Prostate gland (tissue), 2 donors: ENCODE results near the gene MSANTD1. TPM values are rescaled to one million over a fixed set of nuclear protein-coding genes. Genes with fewer than 3 reads are reported as not detected.

Experiments
- DNase-seq: peaks from one replicate; pipeline ENCODE4 v3.0.0-alpha.2; 2019; ENCODE audit warnings: low spot score
- H3K27ac ChIP-seq, 2 donors: fragments of 200-600 bp; sonication (generic); 2 replicates each; pipeline ENCODE4 v1.5.1; 2017 to 2019
- H3K27me3 ChIP-seq: fragments of 200-600 bp; sonication (generic); replicated peaks from 2 replicates; pipeline ENCODE4 v1.5.1; 2019; ENCODE audit not compliant: insufficient read depth
- H3K36me3 ChIP-seq, 2 donors: fragments of 200-600 bp; sonication (generic); 1 replicate in 1 of 2; 2 replicates in 1 of 2; pipeline versions ENCODE4 v1.5.1 to v1.8.1; 2017 to 2019
- H3K4me1 ChIP-seq: fragments of 200-600 bp; sonication (generic); replicated peaks from 2 replicates; pipeline ENCODE4 v1.5.1; 2019
- H3K4me3 ChIP-seq, 2 donors: fragments of 200-600 bp; sonication (generic); 2 replicates each; pipeline ENCODE4 v1.5.1; 2017 to 2019
- H3K9me3 ChIP-seq: fragments of 200-600 bp; sonication (generic); 2 replicates; pipeline ENCODE4 v1.5.1; 2017
- CTCF ChIP-seq, 4 experiments: fragments of 200-600 bp in 2 of 4; fragments of 450-650 bp in 2 of 4; sonication (generic) in 2 of 4; IDR thresholded peaks; 1 replicate in 3 of 4; 2 replicates in 1 of 4; pipeline ENCODE4 v1.5.1; 2016 to 2019; ENCODE audit warnings: antibody characterized with exemption in 4 of 4, mild to moderate bottlenecking in 2 of 4, moderate library complexity in 2 of 4
- POLR2A ChIP-seq: fragments of 450-650 bp; IDR thresholded peaks from one replicate; pipeline ENCODE4 v1.6.1; 2016; ENCODE audit warnings: antibody characterized with exemption, mild to moderate bottlenecking
- POLR2AphosphoS5 ChIP-seq: sonication (generic); formaldehyde crosslinking; IDR thresholded peaks from one replicate; pipeline ENCODE4 v1.6.1; 2017; ENCODE audit warnings: antibody characterized with exemption
- WGBS: methylation state at CpG from one replicate; pipeline ENCODE4 v1.1.5; 2018; 5-methylcytosine and 5-hydroxymethylcytosine counted together
- intact Hi-C: fragments of 100-400 bp; cut with DNase I; formaldehyde crosslinking; loops from one replicate; pipeline ENCODE4 v1.14.2; 2022
- total RNA-seq, 2 donors: library from RNA; depleted of rRNA; stranded (reverse); fragments of >200 nt; gene quantifications; one replicate each; pipeline ENCODE4 v1.1.0, GENCODE V29; 2016

Gene MSANTD1
- total RNA-seq, 2 donors from 2014 or later, result 1.2 to 4.4 TPM

- Histone ChIP-seq H3K9me3 (no peaks in the 10 kb centered on the region), H3K27me3 (no peaks in the 10 kb centered on the region), H3K4me1 (no peaks in the 10 kb centered on the region), H3K4me3 (no peak overlapping the region), H3K27ac (no peak overlapping the region), H3K36me3 (peaks cover 16 to 41% of the 10 kb centered on the region in 2 donors)
- intact Hi-C loops, result no loop called here
- no peak for TF ChIP-seq CTCF (IDR thresholded peaks at IDR 0.05)
- TF ChIP-seq POLR2A, result no peak
- TF ChIP-seq POLR2AphosphoS5, result no peak
- 91% methylated on average over 12 of the region's 12 CpGs for WGBS
- no peak for DNase-seq
Observed at GRCh38 chr4:3212391-3213105, 36.4 kb upstream of the MSANTD1 start.

- no peaks in the 10 kb centered on the region for H3K9me3 ChIP-seq
- WGBS, result 92% methylated on average over 4 of the region's 4 CpGs
- intact Hi-C loops, result no loop called here
- H3K4me3 ChIP-seq, result no peak overlapping the region
- H3K36me3 ChIP-seq, result peaks cover 20 to 46% of the 10 kb centered on the region in 2 donors
- no peak for DNase-seq
- TF ChIP-seq CTCF (IDR thresholded peaks at IDR 0.05) (no peak), POLR2AphosphoS5 (no peak), POLR2A (no peak)
- no peaks in the 10 kb centered on the region for H3K4me1 ChIP-seq
- H3K27ac ChIP-seq, result no peak overlapping the region
- H3K27me3 ChIP-seq, result no peaks in the 10 kb centered on the region
Observed at GRCh38 chr4:3213106-3213425, 35.9 kb upstream of the MSANTD1 start.

- Histone ChIP-seq H3K27me3 (no peaks in the 10 kb centered on the region), H3K27ac (no peak overlapping the region), H3K4me1 (no peaks in the 10 kb centered on the region), H3K9me3 (no peaks in the 10 kb centered on the region), H3K36me3 (peaks cover 21 to 46% of the 10 kb centered on the region in 2 donors), H3K4me3 (no peak overlapping the region)
- WGBS, result 92% methylated on average over 15 of the region's 15 CpGs
- TF ChIP-seq POLR2A (no peak), POLR2AphosphoS5 (no peak), CTCF (IDR thresholded peaks at IDR 0.05) (no peak)
- intact Hi-C loops, result no loop called here
- DNase-seq, result no peak
Observed at GRCh38 chr4:3213661-3214250, 35.2 kb upstream of the MSANTD1 start.

GRCh38 chr4:3215256-3215655 lies 33.7 kb upstream of the MSANTD1 start:
- H3K4me1 ChIP-seq, result no peaks in the 10 kb centered on the region
- H3K36me3 ChIP-seq, result peaks cover 18 to 35% of the 10 kb centered on the region in 2 donors
- TF ChIP-seq POLR2AphosphoS5, result no peak
- H3K27ac ChIP-seq, result no peak overlapping the region
- H3K27me3 ChIP-seq, result no peaks in the 10 kb centered on the region
- DNase-seq, result no peak
- WGBS, result 78% methylated on average over 12 of the region's 12 CpGs
- no peak overlapping the region for H3K4me3 ChIP-seq
- H3K9me3 ChIP-seq, result no peaks in the 10 kb centered on the region
- intact Hi-C loops, result no loop called here

GRCh38 chr4:3215733-3216132 lies 33.2 kb upstream of the MSANTD1 start:
- no peak overlapping the region for H3K4me3 ChIP-seq
- intact Hi-C loops, result no loop called here
- 96% methylated on average over 4 of the region's 4 CpGs for WGBS
- no peaks in the 10 kb centered on the region for H3K4me1 ChIP-seq
- no peaks in the 10 kb centered on the region for H3K9me3 ChIP-seq
- TF ChIP-seq POLR2A (no peak), POLR2AphosphoS5 (no peak), CTCF (IDR thresholded peaks at IDR 0.05) (no peak)
- no peak overlapping the region for H3K27ac ChIP-seq
- H3K36me3 ChIP-seq, result peaks cover 18 to 35% of the 10 kb centered on the region in 2 donors
- no peaks in the 10 kb centered on the region for H3K27me3 ChIP-seq
- no peak for DNase-seq
